Measurements from ENCODE around the gene DCTN5. TPM values are rescaled to one million over a fixed set of nuclear protein-coding genes. Genes with fewer than 3 reads are reported as not detected.

DCTN5 gene
- total and polyA plus RNA-seq, 2 of the 13 experiments (the other 11 are each of a cell fraction or from before 2014, with no cell fraction given): 105 to 207 TPM

DNA sequence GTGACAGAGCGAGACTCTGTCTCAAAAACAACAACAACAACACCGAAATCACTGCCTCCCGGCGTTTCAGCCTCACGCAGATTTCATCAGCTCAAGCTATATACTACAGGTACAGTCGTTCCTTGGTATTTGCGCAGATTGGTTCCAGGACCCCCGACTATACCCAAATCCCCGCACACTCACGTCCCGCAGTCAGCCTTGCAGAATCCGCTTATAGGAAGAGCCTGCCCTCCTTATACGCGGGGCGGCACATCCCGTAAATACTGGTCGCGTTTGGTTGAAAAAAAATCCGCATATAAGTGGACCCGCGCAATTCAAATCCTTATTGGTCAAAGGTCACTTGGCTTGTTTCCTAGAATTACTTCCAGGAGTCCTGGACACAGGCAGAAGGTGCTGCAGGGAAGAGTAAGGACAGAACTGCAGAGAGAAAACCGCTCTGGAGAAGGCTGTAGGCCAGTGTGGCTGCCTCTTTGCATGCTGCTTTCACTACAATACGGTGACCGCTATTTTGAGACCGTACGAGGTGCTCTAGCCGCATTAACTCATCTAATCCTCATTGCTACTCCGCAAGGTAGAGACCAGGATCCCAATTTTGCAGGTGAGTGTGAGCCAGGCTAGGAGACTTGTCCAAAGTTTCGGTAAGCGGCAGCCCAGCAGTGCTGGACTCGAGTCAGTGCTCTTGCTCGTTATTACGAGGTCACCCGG is 45.9 kb upstream of the DCTN5 start (continued):
- no peak for TF ChIP-seq SNAI1 (CRISPR knock-in tag; IDR thresholded peaks at IDR 0.05; ENCODE audit: borderline replicate concordance)
- no peak for TF ChIP-seq XBP1 (CRISPR knock-in tag; IDR thresholded peaks at IDR 0.05)
- no peak for TF ChIP-seq CREB1 (IDR thresholded peaks at IDR 0.05)
- TF ChIP-seq CREB1 (CRISPR knock-in tag; IDR thresholded peaks at IDR 0.05): no peak
- TF ChIP-seq PHF21A (CRISPR knock-in tag; IDR thresholded peaks at IDR 0.05): no peak; the same call in 1 of the 2 replicates
- no peak for TF ChIP-seq CAMTA2 (CRISPR knock-in tag; IDR thresholded peaks at IDR 0.05; ENCODE audit: borderline replicate concordance)
- TF ChIP-seq MIER2 (CRISPR knock-in tag; IDR thresholded peaks at IDR 0.05): no peak
- TF ChIP-seq ZNF282 (IDR thresholded peaks at IDR 0.05; ENCODE audit: partially characterized antibody): no peak
- TF ChIP-seq RARA (CRISPR knock-in tag; IDR thresholded peaks at IDR 0.05): no peak; the same call in none of the 2 replicates
- no peak for TF ChIP-seq PHF20 (CRISPR knock-in tag; IDR thresholded peaks at IDR 0.05)
- no peak for TF ChIP-seq ZNF788 (CRISPR knock-in tag; IDR thresholded peaks at IDR 0.05; ENCODE audit: borderline replicate concordance)
- TF ChIP-seq, protein P1, sequence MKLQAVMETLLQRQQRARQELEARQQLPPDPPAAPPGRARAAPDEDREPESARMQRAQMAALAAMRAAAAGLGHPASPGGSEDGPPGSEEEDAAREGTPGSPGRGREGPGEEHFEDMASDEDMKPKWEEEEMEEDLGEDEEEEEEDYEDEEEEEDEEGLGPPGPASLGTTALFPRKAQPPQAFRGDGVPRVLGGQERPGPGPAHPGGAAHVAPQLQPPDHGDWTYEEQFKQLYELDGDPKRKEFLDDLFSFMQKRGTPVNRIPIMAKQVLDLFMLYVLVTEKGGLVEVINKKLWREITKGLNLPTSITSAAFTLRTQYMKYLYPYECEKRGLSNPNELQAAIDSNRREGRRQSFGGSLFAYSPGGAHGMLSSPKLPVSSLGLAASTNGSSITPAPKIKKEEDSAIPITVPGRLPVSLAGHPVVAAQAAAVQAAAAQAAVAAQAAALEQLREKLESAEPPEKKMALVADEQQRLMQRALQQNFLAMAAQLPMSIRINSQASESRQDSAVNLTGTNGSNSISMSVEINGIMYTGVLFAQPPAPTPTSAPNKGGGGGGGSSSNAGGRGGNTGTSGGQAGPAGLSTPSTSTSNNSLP (IDR thresholded peaks at IDR 0.05; ENCODE audit: low read depth, low read length): no peak
- TF ChIP-seq NFKB2 (CRISPR knock-in tag; IDR thresholded peaks at IDR 0.05; ENCODE audit: borderline replicate concordance): no peak; the same call in 1 of the 2 replicates
- TF ChIP-seq RFXANK (CRISPR knock-in tag; IDR thresholded peaks at IDR 0.05): no peak
- peak; percentile 20; the same call in 1 of the 2 replicates for TF ChIP-seq MEIS2 (CRISPR knock-in tag; IDR thresholded peaks at IDR 0.05)
- TF ChIP-seq, protein P2, sequence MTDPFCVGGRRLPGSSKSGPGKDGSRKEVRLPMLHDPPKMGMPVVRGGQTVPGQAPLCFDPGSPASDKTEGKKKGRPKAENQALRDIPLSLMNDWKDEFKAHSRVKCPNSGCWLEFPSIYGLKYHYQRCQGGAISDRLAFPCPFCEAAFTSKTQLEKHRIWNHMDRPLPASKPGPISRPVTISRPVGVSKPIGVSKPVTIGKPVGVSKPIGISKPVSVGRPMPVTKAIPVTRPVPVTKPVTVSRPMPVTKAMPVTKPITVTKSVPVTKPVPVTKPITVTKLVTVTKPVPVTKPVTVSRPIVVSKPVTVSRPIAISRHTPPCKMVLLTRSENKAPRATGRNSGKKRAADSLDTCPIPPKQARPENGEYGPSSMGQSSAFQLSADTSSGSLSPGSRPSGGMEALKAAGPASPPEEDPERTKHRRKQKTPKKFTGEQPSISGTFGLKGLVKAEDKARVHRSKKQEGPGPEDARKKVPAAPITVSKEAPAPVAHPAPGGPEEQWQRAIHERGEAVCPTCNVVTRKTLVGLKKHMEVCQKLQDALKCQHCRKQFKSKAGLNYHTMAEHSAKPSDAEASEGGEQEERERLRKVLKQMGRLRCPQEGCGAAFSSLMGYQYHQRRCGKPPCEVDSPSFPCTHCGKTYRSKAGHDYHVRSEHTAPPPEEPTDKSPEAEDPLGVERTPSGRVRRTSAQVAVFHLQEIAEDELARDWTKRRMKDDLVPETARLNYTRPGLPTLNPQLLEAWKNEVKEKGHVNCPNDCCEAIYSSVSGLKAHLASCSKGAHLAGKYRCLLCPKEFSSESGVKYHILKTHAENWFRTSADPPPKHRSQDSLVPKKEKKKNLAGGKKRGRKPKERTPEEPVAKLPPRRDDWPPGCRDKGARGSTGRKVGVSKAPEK (CRISPR knock-in tag; IDR thresholded peaks at IDR 0.05; ENCODE audit: borderline replicate concordance): no peak
- TF ChIP-seq MAFG (CRISPR knock-in tag; IDR thresholded peaks at IDR 0.05): no peak
- no peak for TF ChIP-seq ZNF3 (CRISPR knock-in tag; IDR thresholded peaks at IDR 0.05)
- no peak for TF ChIP-seq KLF12 (CRISPR knock-in tag; IDR thresholded peaks at IDR 0.05; ENCODE audit: borderline replicate concordance)
- TF ChIP-seq KLF6 (CRISPR knock-in tag; IDR thresholded peaks at IDR 0.05): no peak
- no peak; the same call in 1 of the 2 replicates for TF ChIP-seq ZMAT3 (CRISPR knock-in tag; conservative IDR thresholded peaks at IDR 0.05)
- TF ChIP-seq, protein P3, sequence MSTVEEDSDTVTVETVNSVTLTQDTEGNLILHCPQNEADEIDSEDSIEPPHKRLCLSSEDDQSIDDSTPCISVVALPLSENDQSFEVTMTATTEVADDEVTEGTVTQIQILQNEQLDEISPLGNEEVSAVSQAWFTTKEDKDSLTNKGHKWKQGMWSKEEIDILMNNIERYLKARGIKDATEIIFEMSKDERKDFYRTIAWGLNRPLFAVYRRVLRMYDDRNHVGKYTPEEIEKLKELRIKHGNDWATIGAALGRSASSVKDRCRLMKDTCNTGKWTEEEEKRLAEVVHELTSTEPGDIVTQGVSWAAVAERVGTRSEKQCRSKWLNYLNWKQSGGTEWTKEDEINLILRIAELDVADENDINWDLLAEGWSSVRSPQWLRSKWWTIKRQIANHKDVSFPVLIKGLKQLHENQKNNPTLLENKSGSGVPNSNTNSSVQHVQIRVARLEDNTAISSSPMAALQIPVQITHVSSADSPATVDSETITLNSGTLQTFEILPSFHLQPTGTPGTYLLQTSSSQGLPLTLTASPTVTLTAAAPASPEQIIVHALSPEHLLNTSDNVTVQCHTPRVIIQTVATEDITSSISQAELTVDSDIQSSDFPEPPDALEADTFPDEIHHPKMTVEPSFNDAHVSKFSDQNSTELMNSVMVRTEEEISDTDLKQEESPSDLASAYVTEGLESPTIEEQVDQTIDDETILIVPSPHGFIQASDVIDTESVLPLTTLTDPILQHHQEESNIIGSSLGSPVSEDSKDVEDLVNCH (CRISPR knock-in tag; IDR thresholded peaks at IDR 0.05): no peak
- TF ChIP-seq ZNF768 (CRISPR knock-in tag; IDR thresholded peaks at IDR 0.05): no peak
- TF ChIP-seq ZNF543 (CRISPR knock-in tag; IDR thresholded peaks at IDR 0.05): no peak
